Activated CD8-positive, alpha-beta memory T cell treated with anti-CD3 and anti-CD28 coated beads for 24 hours (primary cell): ENCODE data around the gene CD59.
A peak's percentile ranks its signal among the peaks of the same experiment; 100 is the strongest.

Source experiments
- DNase-seq: peaks from one replicate; pipeline ENCODE4 v3.0.0-alpha.2; 2020

The CD59 gene

GRCh38 chr11:33736148-33736812 lies at the start of gene CD59:
Gene CD59, minus strand, starts transcription at chr11:33736423. Its CDS starts 13,978 bp downstream, at chr11:33722445.
- DNase-seq, result peak; percentile 92

GRCh38 chr11:33785609-33786008 lies 49.4 kb upstream of the CD59 start:
- no peak for DNase-seq

- DNase-seq, result no peak
Observed at GRCh38 chr11:33779849-33780528, 43.8 kb upstream of the CD59 start.

- no peak for DNase-seq
Observed at GRCh38 chr11:33778675-33779074, 42.5 kb upstream of the CD59 start.

GRCh38 chr11:33777906-33778305 lies 41.7 kb upstream of the CD59 start:
- DNase-seq, result no peak

GRCh38 chr11:33775832-33776470 lies 39.7 kb upstream of the CD59 start:
- DNase-seq, result no peak

- no peak for DNase-seq
Observed at GRCh38 chr11:33775467-33775807, 39.2 kb upstream of the CD59 start.

GRCh38 chr11:33774736-33775466 lies 38.7 kb upstream of the CD59 start:
- no peak for DNase-seq

GRCh38 chr11:33773987-33774735 lies 37.9 kb upstream of the CD59 start, which contains the start of gene FBXO3:
Gene FBXO3, minus strand, starts transcription at chr11:33774520. Its CDS starts 23 bp downstream, at chr11:33774497.
- DNase-seq, result peak; percentile 90

- peak; percentile 64 for DNase-seq
Observed at GRCh38 chr11:33773404-33773986, 37.3 kb upstream of the CD59 start.

GRCh38 chr11:33772870-33773269 lies 36.6 kb upstream of the CD59 start:
- no peak for DNase-seq

GRCh38 chr11:33772300-33772699 lies 36.1 kb upstream of the CD59 start:
- no peak for DNase-seq

GRCh38 chr11:33770236-33770635 lies 34.0 kb upstream of the CD59 start:
- DNase-seq, result no peak

- no peak for DNase-seq
Observed at GRCh38 chr11:33769542-33769941, 33.3 kb upstream of the CD59 start.

- DNase-seq, result no peak
Observed at GRCh38 chr11:33767624-33768023, 31.4 kb upstream of the CD59 start.

GRCh38 chr11:33766085-33766484 lies 29.9 kb upstream of the CD59 start:
- no peak for DNase-seq

- DNase-seq, result no peak
Observed at GRCh38 chr11:33761471-33761870, 25.2 kb upstream of the CD59 start.

- no peak for DNase-seq
Observed at GRCh38 chr11:33753304-33753967, 17.2 kb upstream of the CD59 start.

- DNase-seq, result no peak
Observed at GRCh38 chr11:33751878-33752277, 15.7 kb upstream of the CD59 start.

GRCh38 chr11:33747979-33748378 lies 11.8 kb upstream of the CD59 start:
- DNase-seq, result no peak

- DNase-seq, result no peak
Observed at GRCh38 chr11:33743291-33743690, 7.1 kb upstream of the CD59 start.
